ENCODE measurements around the gene SPA17.

Gene SPA17

DNA sequence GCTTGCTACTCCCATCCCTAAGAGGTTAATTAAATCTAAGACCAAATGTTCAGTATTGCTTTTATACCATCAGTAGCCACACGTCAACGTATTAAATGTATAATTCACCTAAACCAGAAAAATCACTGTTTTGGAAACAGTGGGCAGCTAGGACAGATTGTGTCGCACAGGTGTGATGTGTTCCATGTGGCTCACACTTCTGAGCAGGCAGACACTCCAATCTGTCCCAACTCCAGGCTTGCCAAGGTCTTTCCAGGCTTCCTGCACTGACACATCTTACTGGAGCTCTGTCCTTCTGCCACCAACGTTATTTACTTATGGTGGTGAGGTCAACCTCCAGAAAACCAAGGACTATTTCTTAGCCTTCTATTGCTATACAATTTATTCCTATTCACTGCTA is 11.6 kb upstream of the SPA17 start:
- no peak for DNase-seq (ENCODE audit: low read depth in 2 of 2)

DNA sequence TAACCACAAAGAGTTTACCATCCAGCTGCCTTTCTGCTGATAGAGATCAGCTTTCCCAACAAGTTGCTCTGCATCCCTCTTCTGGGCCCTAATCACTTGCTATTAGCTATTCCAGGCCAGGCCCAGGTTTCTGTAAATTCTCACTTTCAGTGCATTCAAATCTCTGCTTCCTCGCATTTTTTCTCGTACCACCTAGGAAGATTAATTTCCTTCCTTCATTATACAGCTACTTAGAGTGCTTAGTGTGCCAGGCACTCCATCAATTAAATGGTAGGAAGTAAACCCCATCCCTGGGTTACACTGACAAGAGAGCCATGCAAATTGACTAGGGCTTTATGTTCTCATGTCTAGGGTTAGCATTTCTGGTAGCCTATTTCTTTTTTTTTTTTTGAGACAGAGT is 9.8 kb upstream of the SPA17 start:
- no peak for DNase-seq (ENCODE audit: low read depth in 2 of 2)

DNA sequence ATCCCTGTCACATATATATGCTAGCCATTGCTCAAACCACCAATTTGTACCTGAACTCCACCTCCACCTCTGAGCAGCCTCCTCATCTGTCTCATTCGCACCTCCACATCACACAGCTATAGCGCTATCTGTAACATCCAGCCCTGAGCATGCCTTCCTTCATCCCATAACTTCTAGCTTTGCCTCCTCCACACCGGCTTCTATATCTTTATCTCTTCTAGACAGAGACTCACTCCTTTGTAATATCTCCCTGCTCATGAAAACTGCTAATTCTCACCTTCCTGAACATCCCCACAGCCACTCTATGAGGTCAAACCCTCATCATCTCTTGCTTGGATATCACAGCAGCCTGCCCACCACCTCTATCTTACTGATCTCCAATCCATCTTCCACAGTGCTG is 6.1 kb upstream of the SPA17 start:
- no peak for DNase-seq (ENCODE audit: low read depth in 2 of 2)

DNA sequence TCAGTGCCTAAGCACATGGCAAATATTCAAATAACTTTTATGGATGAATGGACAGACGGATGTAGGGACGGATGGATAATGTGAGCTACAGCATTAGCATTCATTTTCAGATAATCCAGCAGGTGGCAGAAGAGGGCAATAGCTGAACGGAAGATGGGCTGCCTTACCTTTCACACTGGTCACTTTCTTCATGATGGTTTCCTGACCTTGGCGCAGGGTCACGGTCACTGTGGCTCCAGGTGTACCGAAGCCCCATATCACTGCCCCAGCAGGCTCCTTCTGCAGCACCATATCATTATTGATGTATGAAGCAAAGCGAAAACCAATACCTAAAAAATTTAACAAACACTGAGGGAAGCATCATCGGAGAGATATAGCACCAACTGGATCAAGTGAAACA is 4.5 kb upstream of the SPA17 start:
- peak in 1 of 2 donors; percentile 28 for DNase-seq (ENCODE audit: low read depth in 2 of 2)

DNA sequence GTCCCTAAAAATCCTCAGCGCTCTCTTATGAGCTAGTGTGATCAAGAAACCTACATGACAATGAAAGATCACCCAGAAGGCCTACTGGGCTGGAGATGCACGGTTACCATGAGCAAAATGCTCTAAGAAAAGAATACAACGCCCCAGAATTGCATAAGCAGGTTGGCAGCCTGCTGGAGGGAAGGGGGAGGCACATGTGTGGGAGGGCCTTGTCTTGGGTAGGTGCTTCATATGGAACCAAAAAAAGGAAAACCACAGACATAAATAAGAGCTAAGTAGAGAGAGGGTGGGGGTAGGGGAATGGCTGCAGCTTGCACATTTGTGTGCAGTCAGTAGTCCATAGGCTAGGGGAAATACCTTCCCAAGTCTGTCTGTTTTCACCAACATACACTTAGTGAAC is 3.0 kb upstream of the SPA17 start:
- DNase-seq (ENCODE audit: low read depth in 2 of 2) = no peak

DNA sequence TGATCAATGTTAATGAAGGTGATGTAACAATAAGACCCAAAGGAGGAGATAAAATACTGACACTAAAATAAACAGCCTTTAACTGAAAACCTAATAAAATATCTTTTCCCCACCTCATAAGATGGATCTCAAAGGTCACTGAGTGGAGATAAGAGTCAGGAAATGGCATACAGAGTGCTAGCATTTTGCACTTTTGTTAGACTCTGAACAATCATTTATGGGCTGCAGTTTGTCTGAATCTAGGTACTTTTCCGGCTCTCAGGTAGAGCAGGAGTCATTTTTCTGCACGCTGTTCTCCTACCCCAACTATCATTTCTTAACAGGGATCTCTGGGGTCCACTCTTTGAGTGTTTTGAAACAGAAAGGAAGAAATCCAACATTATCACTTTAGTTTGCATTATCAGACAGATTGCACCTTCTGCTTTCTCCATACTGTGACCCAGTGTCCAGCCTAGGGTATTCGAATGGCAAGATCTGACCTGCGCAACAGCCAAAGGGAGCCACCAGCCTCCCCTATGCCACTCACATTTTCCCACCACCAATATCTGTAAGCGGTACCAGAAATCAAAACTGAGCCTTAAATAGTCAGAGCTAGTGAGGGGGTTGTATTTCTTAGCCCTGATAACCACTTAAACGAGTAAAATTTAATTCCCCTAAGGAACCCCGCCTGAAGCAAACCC is 1.0 kb upstream of the SPA17 start:
- DNase-seq (ENCODE audit: low read depth in 2 of 2) = no peak

DNA sequence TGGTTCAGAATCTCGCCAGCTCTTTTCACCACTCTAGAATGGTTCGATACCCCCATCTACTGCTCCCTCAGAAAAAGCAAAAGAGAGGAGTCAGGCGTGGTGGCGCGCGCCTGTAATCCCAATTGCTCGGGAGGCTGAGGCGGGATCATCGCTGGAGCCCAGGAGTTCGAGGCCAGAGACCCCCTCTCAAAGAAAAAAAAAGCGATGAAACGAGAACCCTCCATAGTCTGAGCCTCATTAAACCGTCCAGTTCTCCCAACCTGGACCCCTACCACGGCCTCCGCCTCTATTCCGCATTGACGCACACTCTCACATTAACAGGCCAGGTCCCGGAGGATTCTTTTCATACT is 439 bp downstream of the SPA17 start:
- DNase-seq (ENCODE audit: low read depth in 2 of 2) = no peak

DNA sequence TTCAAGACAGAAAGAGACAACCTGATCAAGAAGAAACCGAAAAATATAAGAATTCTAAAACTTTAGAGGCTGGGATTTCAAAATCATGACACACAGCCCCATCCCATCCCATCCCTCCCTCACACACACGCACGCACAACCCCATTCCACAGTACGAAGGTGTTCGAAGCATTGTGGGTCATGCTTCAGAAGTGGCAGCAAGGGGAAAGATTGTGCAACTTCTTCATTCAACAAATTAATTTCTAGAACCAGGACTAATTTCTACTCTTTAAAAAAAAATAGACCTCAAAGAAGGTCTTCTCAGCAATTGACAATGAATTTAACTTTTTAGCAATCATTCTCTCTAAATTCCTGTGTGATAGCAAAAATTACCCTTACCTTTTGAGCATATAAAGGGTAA is 867 bp downstream of the SPA17 start:
- DNase-seq (ENCODE audit: low read depth in 2 of 2) = no peak

DNA sequence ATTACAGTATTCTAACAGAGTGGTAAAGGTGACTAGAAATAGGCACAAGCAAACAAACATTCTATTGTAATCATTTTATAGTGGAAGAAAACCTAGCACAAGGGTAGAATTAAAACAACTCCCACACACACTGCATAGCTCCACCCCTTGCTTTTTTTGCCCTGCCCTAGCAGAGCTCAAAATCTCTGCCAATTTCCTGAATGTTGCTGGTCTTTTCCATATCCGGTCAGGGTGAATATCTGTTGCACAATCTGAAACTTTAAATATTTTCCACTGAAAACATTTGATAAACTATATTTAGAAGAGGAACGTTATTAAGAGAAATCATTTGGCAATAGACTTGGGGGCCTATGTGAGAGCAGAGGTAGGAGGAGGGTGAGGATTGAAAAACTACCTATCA is 2.7 kb downstream of the SPA17 start:
- DNase-seq (ENCODE audit: low read depth in 2 of 2) = no peak

DNA sequence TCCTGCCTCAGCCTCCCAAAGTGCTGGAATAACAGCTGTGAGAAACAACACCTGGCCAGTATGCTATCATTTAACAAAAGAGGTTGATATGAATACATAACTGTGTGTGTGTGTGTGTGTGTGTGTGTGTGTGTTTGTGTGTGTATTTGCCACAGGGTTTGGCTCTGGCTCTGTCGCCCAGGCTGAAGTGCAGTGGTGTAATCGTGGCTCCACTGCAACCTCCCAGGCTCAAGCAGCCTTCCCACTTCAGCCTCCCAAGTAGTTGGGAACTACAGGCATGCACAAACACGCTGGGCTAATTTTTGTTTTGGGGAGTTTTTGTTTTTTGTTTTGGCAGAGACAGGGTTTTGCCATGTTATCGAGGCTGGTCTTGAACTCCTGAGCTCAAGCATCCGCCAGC is 4.7 kb downstream of the SPA17 start:
- DNase-seq (ENCODE audit: low read depth in 2 of 2) = no peak

DNA sequence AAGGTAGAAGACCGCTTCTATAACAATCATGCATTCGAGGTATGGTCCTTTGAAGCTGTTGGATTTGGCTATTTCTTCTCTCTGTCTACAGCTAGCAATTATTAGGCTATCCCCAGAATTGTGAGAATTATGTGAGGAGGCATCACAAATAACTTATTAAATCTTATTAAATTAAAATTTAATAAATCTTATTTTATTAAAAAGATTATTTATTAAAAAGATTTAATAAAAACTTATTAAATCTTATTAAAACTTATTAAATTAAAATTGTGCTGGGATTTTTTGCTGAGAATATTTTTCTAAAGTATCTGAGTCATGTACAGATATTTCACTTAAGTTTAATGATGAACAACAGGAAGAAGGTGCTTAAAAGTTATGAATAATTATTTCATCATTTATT is 7.7 kb downstream of the SPA17 start:
- no peak for DNase-seq (ENCODE audit: low read depth in 2 of 2)

DNA sequence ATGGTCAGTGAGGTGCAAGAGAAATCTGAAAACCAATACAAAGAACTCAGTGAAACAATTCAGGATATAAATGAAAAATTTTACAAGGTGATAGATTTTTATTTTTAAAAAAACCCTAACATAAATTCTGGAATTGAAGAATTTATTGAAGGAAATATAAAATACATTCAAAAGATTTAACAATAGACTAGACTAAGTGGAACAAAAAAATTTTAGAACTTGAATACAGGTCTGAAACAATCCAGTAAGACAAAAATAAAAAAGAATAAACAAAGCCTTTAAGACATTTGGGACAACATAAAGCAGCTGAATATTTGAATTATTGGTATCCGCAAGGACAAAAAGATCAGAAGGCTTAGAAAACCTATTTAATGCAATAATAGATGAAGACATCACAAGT is 8.7 kb downstream of the SPA17 start:
- no peak for DNase-seq (ENCODE audit: low read depth in 2 of 2)

DNA sequence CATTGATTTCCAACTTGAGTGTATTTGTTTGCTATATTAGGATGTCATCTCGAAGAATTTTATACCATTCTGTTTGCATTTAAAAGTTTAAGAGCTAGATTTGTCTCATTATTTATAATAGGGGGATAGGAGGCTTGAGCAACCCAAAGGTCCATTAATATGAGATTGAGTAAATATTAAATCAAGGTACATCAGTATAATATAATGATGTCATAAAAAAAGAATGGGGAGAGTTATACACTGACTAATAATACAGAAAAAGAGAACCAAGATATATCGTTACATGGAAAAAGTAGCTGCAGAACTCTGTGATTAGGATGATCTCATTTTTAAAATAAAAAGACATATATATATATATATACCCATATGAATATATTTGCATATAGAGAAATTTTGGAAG is 19.4 kb downstream of the SPA17 start:
- DNase-seq (ENCODE audit: low read depth in 2 of 2) = no peak

DNA sequence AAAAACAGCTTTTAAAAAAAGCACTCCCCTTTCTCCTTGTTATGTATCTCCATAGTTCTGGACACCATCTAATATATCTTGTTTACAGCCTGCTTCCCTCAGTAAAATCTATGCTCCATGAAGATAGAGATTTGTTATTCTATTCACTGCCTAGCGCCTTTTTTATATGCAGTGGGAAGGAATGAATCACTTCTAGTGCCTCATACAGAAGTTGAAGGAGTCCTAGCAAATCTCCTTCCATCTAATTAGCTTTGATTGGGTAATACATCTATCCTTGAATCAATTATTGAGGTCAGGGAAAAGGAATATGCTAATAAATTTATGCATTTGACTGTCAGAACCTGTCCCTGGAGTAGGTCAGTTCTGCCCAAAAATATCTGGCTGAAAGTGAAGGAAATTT is 25.8 kb downstream of the SPA17 start:
- DNase-seq (ENCODE audit: low read depth in 2 of 2) = no peak

DNA sequence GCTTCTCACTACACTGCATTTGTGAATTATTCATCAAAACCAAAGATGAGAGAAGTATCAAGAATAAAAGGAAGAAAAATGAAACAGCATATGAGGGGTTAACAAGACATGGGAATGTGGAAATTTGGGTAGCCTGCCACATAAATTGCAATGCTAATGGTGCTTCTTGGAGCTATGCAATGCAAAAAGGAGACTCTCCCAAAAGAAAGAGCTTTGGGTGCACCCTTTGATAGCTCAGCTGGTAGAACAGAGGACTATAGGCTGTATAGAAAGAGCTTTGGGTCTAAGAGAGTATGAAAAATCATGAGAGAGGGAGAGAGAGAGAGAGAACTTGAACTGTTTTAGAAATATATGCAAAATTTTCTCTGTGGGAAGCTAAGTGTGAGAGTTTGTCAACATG is 26.3 kb downstream of the SPA17 start:
- no peak for DNase-seq (ENCODE audit: low read depth in 2 of 2)

DNA sequence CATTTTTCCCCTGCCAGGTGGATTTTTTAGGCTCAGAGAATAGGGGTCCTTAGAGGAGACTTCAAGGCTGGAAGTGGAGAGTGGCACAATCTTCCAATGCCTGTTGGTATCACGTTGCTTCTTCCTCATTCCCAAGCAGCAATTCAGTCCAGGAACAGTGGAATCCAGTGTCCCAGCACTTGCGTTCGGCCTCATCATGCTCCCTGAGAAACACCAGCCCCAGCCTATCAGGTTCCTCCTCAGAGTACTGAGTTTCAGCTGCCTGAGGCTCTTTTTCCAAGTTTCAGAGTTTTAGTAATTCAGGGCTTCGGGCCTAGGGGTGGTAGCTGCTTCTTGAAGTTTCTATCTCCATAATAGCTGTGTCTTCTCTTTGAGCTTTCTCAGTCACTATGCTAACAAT is 34.1 kb downstream of the SPA17 start:
- DNase-seq (ENCODE audit: low read depth in 2 of 2) = no peak

DNA sequence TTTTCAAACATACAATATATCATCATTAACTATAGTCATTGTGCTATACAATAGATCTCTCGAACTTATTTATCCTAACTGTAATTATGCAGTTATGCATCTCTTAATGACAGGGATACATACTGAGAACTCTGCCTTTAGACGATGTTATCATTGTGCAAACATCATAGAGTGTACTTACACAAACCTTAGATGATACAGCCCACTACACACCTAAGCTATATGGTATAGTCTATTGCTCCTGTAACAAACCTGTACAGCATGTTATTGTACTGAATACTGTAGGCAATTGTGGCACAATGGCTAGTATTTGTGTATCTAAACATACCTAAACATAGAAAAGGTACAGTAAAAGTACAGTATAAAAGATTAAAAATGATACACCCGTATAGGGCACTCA is 38.7 kb downstream of the SPA17 start:
- no peak for DNase-seq (ENCODE audit: low read depth in 2 of 2)

DNA sequence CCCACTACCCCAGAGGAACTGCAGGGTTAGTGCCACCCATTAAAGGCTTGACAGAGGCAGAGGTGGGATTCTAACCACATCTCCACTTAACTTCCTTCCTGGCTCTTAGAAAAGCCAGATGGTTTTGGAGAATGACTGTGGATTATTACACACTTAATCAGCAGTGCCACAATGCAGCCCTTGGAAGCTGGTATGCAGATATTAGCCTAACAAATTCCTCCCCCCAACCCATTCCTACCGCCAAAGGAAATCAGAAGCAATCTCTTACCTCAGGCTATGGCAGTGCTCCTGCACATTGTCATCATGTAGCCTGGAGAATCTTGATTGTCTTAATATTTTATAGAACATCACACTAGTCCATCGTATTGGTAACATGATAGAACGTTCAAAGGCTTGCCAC is 42.9 kb downstream of the SPA17 start:
- no peak for DNase-seq (ENCODE audit: low read depth in 2 of 2)

DNA sequence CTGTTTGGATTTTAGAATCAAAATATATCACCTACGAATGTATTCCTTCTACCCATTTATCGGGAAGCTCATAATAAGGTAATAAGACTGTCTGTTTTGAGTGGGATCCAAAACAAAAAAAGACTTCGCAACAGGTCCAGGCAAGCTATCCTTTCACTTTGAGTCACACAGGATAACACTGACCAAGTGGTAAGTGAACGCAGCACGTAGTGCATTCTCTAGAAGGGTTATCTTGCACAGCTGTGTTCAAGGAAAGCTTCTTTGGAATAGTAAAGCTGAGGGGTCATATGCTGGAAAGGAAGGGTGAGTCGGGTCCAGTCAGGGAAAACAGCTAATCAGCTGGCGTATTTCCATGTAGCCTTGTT is 43.7 kb downstream of the SPA17 start:
- no peak for DNase-seq (ENCODE audit: low read depth in 2 of 2)

DNA sequence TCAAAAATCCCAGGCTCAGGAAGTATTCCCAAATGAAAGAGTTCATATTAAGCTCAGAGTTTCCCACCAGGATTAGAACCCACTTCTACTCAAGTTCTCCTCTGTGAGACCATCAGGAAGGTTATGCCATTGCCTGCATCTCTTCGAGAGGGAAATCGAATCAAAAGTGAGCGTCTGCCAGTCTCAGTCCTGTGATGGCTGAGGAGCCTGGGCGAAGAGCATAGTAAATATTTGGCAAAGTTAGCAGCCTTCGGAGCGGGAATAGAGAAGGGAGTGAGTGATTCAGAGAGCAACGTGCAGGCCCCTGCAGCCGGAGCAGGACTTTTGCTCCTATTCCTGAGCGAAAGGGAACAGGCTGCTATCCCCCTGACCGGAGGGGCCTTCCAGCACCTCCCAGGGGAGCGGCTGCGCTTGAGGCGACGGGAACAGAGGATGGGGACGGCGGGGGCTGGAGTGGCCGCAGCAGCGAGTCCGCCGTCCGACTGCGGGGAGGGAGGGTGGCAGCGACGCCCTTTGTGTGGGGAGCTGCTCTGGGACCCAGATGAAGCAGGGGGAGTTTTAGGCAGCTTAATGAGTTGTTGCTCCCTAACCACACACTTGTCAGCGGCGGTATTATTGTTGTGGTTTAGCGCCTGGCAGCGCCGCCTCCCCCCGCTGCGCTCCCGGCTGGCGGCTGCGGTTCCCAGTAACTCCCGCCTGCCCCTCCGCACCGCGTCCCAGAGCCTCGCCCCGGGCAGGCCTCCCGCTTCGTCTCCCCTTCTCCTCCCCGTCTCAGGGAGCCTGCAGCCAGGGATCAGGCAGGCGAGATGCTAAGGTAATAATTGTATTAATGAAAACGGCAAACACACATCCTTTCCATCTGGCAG is 44.3 kb downstream of the SPA17 start:
- no peak for DNase-seq (ENCODE audit: low read depth in 2 of 2)

DNA sequence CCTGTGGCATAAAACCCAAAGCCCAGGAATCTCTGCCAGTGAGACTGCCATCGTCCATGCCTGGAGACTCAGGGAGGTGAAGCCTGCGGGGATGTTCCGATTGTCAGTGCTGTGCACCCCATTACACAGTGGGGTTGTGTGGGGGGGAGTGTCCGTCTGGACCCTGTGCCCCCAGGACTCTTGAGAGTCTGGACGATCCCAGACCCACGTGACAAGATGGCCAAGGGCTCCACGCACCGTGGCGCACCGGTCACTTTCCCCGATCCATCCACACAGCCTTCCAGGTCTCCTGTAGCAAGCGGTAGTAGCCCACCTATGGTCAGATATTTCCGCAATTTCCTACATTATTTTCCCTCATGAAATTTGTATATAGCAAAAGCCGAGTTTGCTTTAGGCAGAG is 45.1 kb downstream of the SPA17 start:
- no peak for DNase-seq (ENCODE audit: low read depth in 2 of 2)

DNA sequence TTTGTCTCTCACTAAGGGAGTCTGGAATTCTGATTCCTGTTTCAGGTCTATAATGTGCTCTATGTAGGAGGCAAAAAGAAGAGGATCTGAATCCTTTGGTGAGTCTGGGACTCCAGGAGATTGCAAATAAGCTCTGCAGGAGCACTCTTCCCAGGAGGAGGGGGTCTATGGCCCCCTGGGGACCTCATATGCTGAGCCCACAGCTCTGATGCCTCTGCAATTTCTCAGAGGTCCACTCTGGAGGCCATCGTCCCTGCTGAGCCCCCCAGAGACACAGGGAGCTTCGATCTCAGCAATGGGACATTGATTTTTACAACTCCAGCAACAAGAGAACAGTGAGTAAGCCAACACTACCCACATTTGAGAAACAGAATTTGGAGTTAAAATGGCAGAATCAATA is 45.8 kb downstream of the SPA17 start:
- DNase-seq (ENCODE audit: low read depth in 2 of 2) = no peak

DNA sequence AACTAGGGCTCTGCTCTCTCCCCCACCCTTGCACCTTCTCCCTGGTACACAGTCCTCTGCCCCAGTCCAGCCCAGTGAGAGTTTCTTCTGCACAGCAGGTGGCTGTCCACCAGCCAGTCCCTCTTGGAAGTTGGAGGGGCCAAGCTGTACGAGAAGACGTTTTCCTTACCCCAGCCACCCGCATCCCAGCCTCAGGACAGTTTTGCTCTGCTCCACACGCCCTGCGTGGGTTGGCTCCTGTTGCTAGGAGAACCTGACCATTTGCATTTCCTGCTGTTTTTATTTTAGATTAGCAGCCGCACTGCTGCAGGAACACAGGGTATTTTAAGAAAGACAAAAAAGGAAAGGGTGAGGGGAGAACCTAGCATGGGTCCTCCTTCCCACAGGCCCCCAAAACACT is 48.5 kb downstream of the SPA17 start:
- no peak for DNase-seq (ENCODE audit: low read depth in 2 of 2)
